ENCODE results near the gene PCP2. TPM values are rescaled to one million over a fixed set of nuclear protein-coding genes. Genes with fewer than 3 reads are reported as not detected.

The PCP2 gene
- total RNA-seq, 2 donors from 2014 or later, result 0.32 TPM; not detected in 1

GRCh38 chr19:7679771-7680605 is 46.5 kb upstream of the PCP2 start:
- H3K4me3 ChIP-seq, result peak overlapping the region; percentile 83
- H3K27me3 ChIP-seq, result no peaks in the 10 kb centered on the region
- peak overlapping the region; percentile 90 to 99 for H3K9ac ChIP-seq (ENCODE audit: low read depth in 2 of 2, low read length in 2 of 2)
- no peak for TF ChIP-seq CTCF (IDR thresholded peaks at IDR 0.05)
- H3K36me3 ChIP-seq, result no peaks in the 10 kb centered on the region
- no peaks in the 10 kb centered on the region for H3K4me1 ChIP-seq
- H3K27ac ChIP-seq, result no peak overlapping the region
- DNase-seq, result no peak
- intact Hi-C loops (cut with DNase I), result loop anchor here (2.0 to 10.0 kb wide), 2 partner anchors 111 to 325 kb away; no protein-coding TSS in a partner anchor
- H3K9me3 ChIP-seq, result no peaks in the 10 kb centered on the region

GRCh38 chr19:7678971-7679751 is 45.6 kb upstream of the PCP2 start:
- DNase-seq, result no peak
- Histone ChIP-seq H3K9me3 (no peaks in the 10 kb centered on the region), H3K36me3 (no peaks in the 10 kb centered on the region), H3K4me1 (no peaks in the 10 kb centered on the region), H3K27ac (no peak overlapping the region), H3K9ac (ENCODE audit: low read depth in 2 of 2, low read length in 2 of 2) (no peak overlapping the region), H3K4me3 (no peak overlapping the region), H3K27me3 (no peaks in the 10 kb centered on the region)
- intact Hi-C loops (cut with DNase I), result loop anchor here (10.0 kb wide), 1 partner anchor 324 kb away; no protein-coding TSS in a partner anchor
- no peak for TF ChIP-seq CTCF (IDR thresholded peaks at IDR 0.05)

DNA sequence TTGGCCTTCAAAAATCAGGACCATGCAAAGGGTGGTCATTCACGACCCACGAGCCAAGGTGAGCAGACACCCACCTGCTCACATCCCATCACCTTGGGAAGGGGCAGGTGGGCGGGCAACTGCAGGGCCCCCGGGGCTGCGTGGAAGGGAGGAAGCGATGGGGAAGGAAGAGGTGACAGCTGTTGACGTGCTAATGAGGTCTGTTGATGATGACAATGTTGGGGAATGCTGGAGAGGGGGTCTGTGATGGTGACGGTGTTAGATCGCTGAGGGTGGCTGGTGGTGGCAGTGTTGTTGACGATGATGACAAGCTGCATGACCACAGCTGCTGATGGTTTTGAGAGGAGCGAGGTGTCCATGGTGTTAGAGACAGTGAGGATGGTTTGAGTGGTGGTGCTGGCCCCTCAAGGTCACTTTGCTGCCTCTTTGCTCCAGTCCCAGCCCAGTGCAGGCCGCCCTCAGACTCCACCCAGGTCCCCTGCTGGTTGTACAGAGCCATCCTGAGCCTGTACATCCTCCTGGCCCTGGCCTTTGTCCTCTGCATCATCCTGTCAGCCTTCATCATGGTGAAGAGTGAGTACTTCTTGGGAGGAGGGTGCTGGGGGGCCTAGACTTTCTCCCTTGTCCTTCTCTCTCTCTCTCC is 44.3 kb upstream of the PCP2 start:
- Histone ChIP-seq H3K27me3 (no peaks in the 10 kb centered on the region), H3K4me3 (no peak overlapping the region), H3K9me3 (no peaks in the 10 kb centered on the region), H3K4me1 (no peaks in the 10 kb centered on the region), H3K27ac (no peak overlapping the region), H3K36me3 (no peaks in the 10 kb centered on the region), H3K9ac (ENCODE audit: low read depth in 2 of 2, low read length in 2 of 2) (no peak overlapping the region)
- no peak for TF ChIP-seq CTCF (IDR thresholded peaks at IDR 0.05)
- no peak for DNase-seq
- intact Hi-C loops (cut with DNase I), result loop anchor here (10.0 kb wide), 1 partner anchor 323 kb away; no protein-coding TSS in a partner anchor

DNA sequence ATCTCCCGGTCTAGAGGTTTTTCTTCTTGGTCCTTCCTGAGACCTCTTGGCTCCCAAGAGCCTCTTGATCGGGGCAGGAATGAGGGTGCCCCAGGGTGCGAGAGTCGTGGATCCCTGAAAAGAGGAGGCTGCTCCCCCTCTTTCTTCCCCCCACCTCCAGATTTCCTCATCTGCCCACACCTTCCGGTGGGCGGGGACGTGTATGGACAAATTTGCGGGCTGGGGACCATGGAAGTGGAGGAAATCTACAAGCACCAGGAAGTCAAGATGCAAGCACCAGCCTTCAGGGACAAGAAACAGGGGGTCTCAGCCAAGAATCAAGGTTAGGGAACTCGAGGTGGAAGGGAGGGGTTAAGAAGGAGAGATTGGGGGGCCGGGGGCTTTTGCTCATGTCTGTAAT is 43.3 kb upstream of the PCP2 start, which contains the start of gene MCEMP1:
TSS of gene MCEMP1 (plus strand) at position 237 of the 400 bp plus-strand sequence. CDS start at position 268, 31 bp downstream.
- H3K9me3 ChIP-seq, result no peaks in the 10 kb centered on the region
- H3K9ac ChIP-seq (ENCODE audit: low read depth in 2 of 2, low read length in 2 of 2), result no peak within 1 kb of the TSS
- no peaks in the 10 kb centered on the region for H3K4me1 ChIP-seq
- no peaks in the 10 kb centered on the region for H3K36me3 ChIP-seq
- no peak within 1 kb of the TSS for H3K27ac ChIP-seq
- H3K4me3 ChIP-seq, result no peak within 1 kb of the TSS
- no peak for DNase-seq
- no peaks in the 10 kb centered on the region for H3K27me3 ChIP-seq
- no peak for TF ChIP-seq CTCF (IDR thresholded peaks at IDR 0.05)
- intact Hi-C loops (cut with DNase I), result loop anchor here (10.0 kb wide), 1 partner anchor 322 kb away; no protein-coding TSS in a partner anchor

- Histone ChIP-seq H3K27me3 (no peaks in the 10 kb centered on the region), H3K27ac (no peak overlapping the region), H3K4me1 (no peaks in the 10 kb centered on the region), H3K36me3 (no peaks in the 10 kb centered on the region), H3K9ac (ENCODE audit: low read depth in 2 of 2, low read length in 2 of 2) (no peak overlapping the region), H3K4me3 (no peak overlapping the region), H3K9me3 (no peaks in the 10 kb centered on the region)
- no peak for DNase-seq
- TF ChIP-seq CTCF (IDR thresholded peaks at IDR 0.05), result no peak
- intact Hi-C loops (cut with DNase I), result loop anchor here (10.0 kb wide), 1 partner anchor 322 kb away; no protein-coding TSS in a partner anchor
Measured at GRCh38 chr19:7676376-7676775, 42.9 kb upstream of the PCP2 start.
